IMR-90 (cell line): ENCODE results near the gene NCLN. TPM values are rescaled to one million over a fixed set of nuclear protein-coding genes. Genes with fewer than 3 reads are reported as not detected.

ENCODE experiments used
- ATAC-seq: fragments of 200-7000 bp; cut with Tn5 transposase; 2 replicates; pipeline ENCODE4 v1.9.1; 2020; ENCODE audit warnings: low read depth, mild to moderate bottlenecking, moderate library complexity
- BruUV-seq: library from RNA; stranded (reverse); fragments of 400-500 nt; replicated peaks from 2 replicates; lab custom pipeline; 2021; lab: Mats Ljungman, UMichigan
- CTCF ChIA-PET: fragments of 300-600 bp; formaldehyde crosslinking; extraction: SDS; loops from one replicate; lab custom pipeline; 2021; ENCODE audit warnings: antibody characterized with exemption; lab: Yijun Ruan, JAX
- POLR2A ChIA-PET: fragments of 300-600 bp; sonication (Branson Sonifier 250); formaldehyde crosslinking; loops from one replicate; lab custom pipeline; 2022; ENCODE audit warnings: antibody characterized with exemption; ENCODE audit not compliant: unreplicated experiment; lab: Charles Lee
- DNase-seq: peaks from one replicate; pipeline ENCODE4 v3.0.0; 2013
- H2AFZ ChIP-seq: replicated peaks from 2 replicates; pipeline ENCODE3; 2013; ENCODE audit warnings: low read length, mild to moderate bottlenecking; ENCODE audit not compliant: poor library complexity
- H2AK5ac ChIP-seq: 2 replicates; pipeline ENCODE4 v1.6.1; 2013; ENCODE audit warnings: low read depth, low read length, inconsistent platforms
- H2AK9ac ChIP-seq: replicated peaks from 2 replicates; pipeline ENCODE3; 2013; ENCODE audit warnings: mild to moderate bottlenecking, low read depth, low read length, moderate library complexity; ENCODE audit not compliant: poor library complexity
- H2BK120ac ChIP-seq: 2 replicates; pipeline ENCODE4 v1.6.1; 2013; ENCODE audit warnings: low read depth, low read length, inconsistent platforms
- H2BK15ac ChIP-seq: 3 replicates; pipeline ENCODE4 v1.6.1; 2013; ENCODE audit warnings: low read depth, low read length, inconsistent platforms
- H2BK20ac ChIP-seq: 2 replicates; pipeline ENCODE4 v1.6.1; 2013; ENCODE audit warnings: low read depth, mild to moderate bottlenecking, inconsistent platforms, low read length, moderate library complexity
- H2BK5ac ChIP-seq: 2 replicates; pipeline ENCODE4 v1.6.1; 2013; ENCODE audit warnings: mild to moderate bottlenecking, low read depth, low read length, inconsistent platforms; ENCODE audit not compliant: poor library complexity, severe bottlenecking
- H3K14ac ChIP-seq: replicated peaks from 2 replicates; pipeline ENCODE4 v1.6.1; 2013; ENCODE audit warnings: low read depth, low read length, inconsistent platforms
- H3K18ac ChIP-seq: 2 replicates; pipeline ENCODE4 v1.6.1; 2013; ENCODE audit warnings: low read depth, low read length, control low read depth
- H3K23ac ChIP-seq: 2 replicates; pipeline ENCODE4 v1.6.1; 2013; ENCODE audit warnings: low read depth, low read length, inconsistent platforms
- H3K27ac ChIP-seq: 2 replicates; pipeline ENCODE4 v1.5.1; 2013; ENCODE audit warnings: mild to moderate bottlenecking, control low read depth, low read length; ENCODE audit not compliant: insufficient read depth
- H3K27me3 ChIP-seq: 2 replicates; pipeline ENCODE4 v1.6.1; 2013; ENCODE audit warnings: low read length; ENCODE audit not compliant: control insufficient read depth, insufficient read depth
- H3K36me3 ChIP-seq: 2 replicates; pipeline ENCODE4 v1.6.1; 2013; ENCODE audit warnings: low read length, mixed read lengths; ENCODE audit not compliant: control insufficient read depth, insufficient read depth
- H3K4ac ChIP-seq: 2 replicates; pipeline ENCODE4 v1.6.1; 2013; ENCODE audit warnings: low read depth, low read length, inconsistent platforms
- H3K4me1 ChIP-seq: 2 replicates; pipeline ENCODE4 v1.6.1; 2013; ENCODE audit warnings: low read length, mixed read lengths; ENCODE audit not compliant: control insufficient read depth, insufficient read depth
- H3K4me2 ChIP-seq: 2 replicates; pipeline ENCODE4 v1.6.1; 2013; ENCODE audit warnings: low read depth, mild to moderate bottlenecking, control low read depth, low read length, moderate library complexity
- H3K4me3 ChIP-seq: 2 replicates; pipeline ENCODE4 v1.5.1; 2013; ENCODE audit warnings: low read depth, mild to moderate bottlenecking, control low read depth, low read length, moderate library complexity; ENCODE audit not compliant: insufficient read depth
- H3K56ac ChIP-seq: 2 replicates; pipeline ENCODE4 v1.6.1; 2013; ENCODE audit warnings: low read length, inconsistent platforms; ENCODE audit not compliant: insufficient read depth; ENCODE audit errors: extremely low read depth
- H3K79me1 ChIP-seq, 2 experiments: 2 replicates each; pipeline ENCODE4 v1.6.1; 2013; ENCODE audit warnings: low read length in 2 of 2, inconsistent platforms in 1 of 2, low read depth in 1 of 2
- H3K9ac ChIP-seq: 2 replicates; pipeline ENCODE4 v1.6.1; 2013; ENCODE audit warnings: low read depth, low read length, control low read depth
- H3K9me1 ChIP-seq: 2 replicates; pipeline ENCODE4 v1.6.1; 2013; ENCODE audit warnings: low read length, inconsistent platforms; ENCODE audit not compliant: insufficient read depth
- H3K9me3 ChIP-seq: 2 replicates; pipeline ENCODE4 v1.6.1; 2013; ENCODE audit warnings: low read length; ENCODE audit not compliant: control insufficient read depth, insufficient read depth
- H4K20me1 ChIP-seq: 2 replicates; pipeline ENCODE4 v1.6.1; 2013; ENCODE audit warnings: low read length, inconsistent platforms; ENCODE audit not compliant: insufficient read depth
- H4K5ac ChIP-seq: 2 replicates; pipeline ENCODE4 v1.6.1; 2013; ENCODE audit warnings: mild to moderate bottlenecking, low read depth, low read length, control low read depth
- H4K8ac ChIP-seq, 2 experiments: 2 replicates each; pipeline ENCODE4 v1.6.1; 2013; ENCODE audit warnings: low read depth in 2 of 2, low read length in 2 of 2, control low read depth in 1 of 2, inconsistent platforms in 1 of 2
- H4K91ac ChIP-seq: 2 replicates; pipeline ENCODE4 v1.6.1; 2013; ENCODE audit warnings: low read depth, low read length, inconsistent platforms; ENCODE audit not compliant: insufficient read depth
- BHLHE40 ChIP-seq: fragments of 150-350 bp; IDR thresholded peaks from 2 replicates; pipeline ENCODE4 v1.6.1; 2016; ENCODE audit warnings: mild to moderate bottlenecking, low read depth, low read length
- CHD1 ChIP-seq: IDR thresholded peaks from 2 replicates; pipeline ENCODE4 v1.6.1; 2012; ENCODE audit warnings: low read depth, low read length, improper control_type of control experiment
- CTCF ChIP-seq: conservative IDR thresholded peaks from 2 replicates; pipeline ENCODE4 v1.5.1; 2012; ENCODE audit warnings: mild to moderate bottlenecking, low read depth, low read length, improper control_type of control experiment
- ELK1 ChIP-seq: fragments of 150-350 bp; IDR thresholded peaks from 2 replicates; pipeline ENCODE4 v1.6.1; 2016; ENCODE audit warnings: low read depth, mild to moderate bottlenecking, low read length, moderate library complexity, borderline replicate concordance
- MXI1 ChIP-seq: IDR thresholded peaks from 2 replicates; pipeline ENCODE4 v1.6.1; 2012; ENCODE audit warnings: low read depth, mild to moderate bottlenecking, low read length, moderate library complexity, borderline replicate concordance
- NFE2L2 ChIP-seq: fragments of 150-350 bp; IDR thresholded peaks from 2 replicates; pipeline ENCODE4 v1.6.1; 2016; ENCODE audit warnings: low read depth, mild to moderate bottlenecking, low read length
- POLR2A ChIP-seq: IDR thresholded peaks from 2 replicates; pipeline ENCODE4 v1.6.1; 2012; ENCODE audit warnings: mild to moderate bottlenecking, low read depth, low read length
- RAD21 ChIP-seq: IDR thresholded peaks from 2 replicates; pipeline ENCODE4 v1.6.1; 2012; ENCODE audit warnings: low read length, improper control_type of control experiment
- RFX5 ChIP-seq: IDR thresholded peaks from 2 replicates; pipeline ENCODE4 v1.8.0; 2012; ENCODE audit warnings: low read depth, mild to moderate bottlenecking, low read length, moderate library complexity
- SMC3 ChIP-seq: fragments of 150-350 bp; IDR thresholded peaks from 2 replicates; pipeline ENCODE4 v1.6.1; 2016; ENCODE audit warnings: low read depth, mild to moderate bottlenecking, antibody characterized with exemption, low read length, moderate library complexity
- WGBS, 2 experiments: methylation state at CpG; one replicate each; pipeline versions ENCODE4 v1.1.5 to v1.1.7; 2013; ENCODE audit warnings: missing lambda C conversion rate in 2 of 2; ENCODE audit not compliant: insufficient read length in 1 of 2; ENCODE audit errors: extremely low coverage in 2 of 2; 5-methylcytosine and 5-hydroxymethylcytosine counted together
- dilution Hi-C: fragments of 300-500 bp; cut with HindIII; formaldehyde crosslinking; loops from one replicate; pipeline ENCODE4 v1.14.3; 2018; ENCODE audit warnings: low sequenced_read_pairs; ENCODE audit not compliant: unreplicated experiment
- in situ Hi-C: fragments of 300-500 bp; cut with MboI; formaldehyde crosslinking; loops from 3 replicates; pipeline ENCODE4 v1.14.3; 2019; ENCODE audit warnings: low sequenced_read_pairs, inconsistent platforms, mixed read lengths
- intact Hi-C: fragments of 100-400 bp; cut with micrococcal nuclease; formaldehyde crosslinking; loops from 2 replicates; pipeline ENCODE4 v1.10.0; 2022
- polyA plus RNA-seq, 3 experiments: library from polyadenylated mRNA; depleted of rRNA; stranded (reverse); fragments of >200 nt; gene quantifications; 2 replicates each; pipeline ENCODE4 v1.2.3, GENCODE V29; 2012; ENCODE audit warnings: low replicate concordance in 1 of 3
- total RNA-seq: library from RNA; depleted of rRNA; stranded (reverse); fragments of >200 nt; gene quantifications from 2 replicates; pipeline ENCODE4 v1.2.3, GENCODE V29; 2012

The NCLN gene
- total and polyA plus RNA-seq, 2 of the 4 experiments (the other 2 are of a cell fraction), result 32.8 to 90.8 TPM

- H3K79me1 ChIP-seq, result no peaks in the 10 kb centered on the region
- in situ Hi-C loops, result no loop called here
- BruUV-seq, result no TSS peak
Observed at GRCh38 chr19:3233116-3233515, 47.4 kb downstream of the NCLN start.

More at GRCh38 chr19:3233116-3233515, 47.4 kb downstream of the NCLN start:
- no peak overlapping the region for H3K9ac ChIP-seq
- H4K91ac ChIP-seq, result no peak overlapping the region
- no peak overlapping the region for H4K8ac ChIP-seq
- no peaks in the 10 kb centered on the region; the same call in 1 of the 2 replicates for H3K9me3 ChIP-seq
- no peak for TF ChIP-seq NFE2L2
- TF ChIP-seq CTCF, result no peak
- no peak for TF ChIP-seq SMC3
- TF ChIP-seq RFX5, result no peak
- TF ChIP-seq RAD21, result no peak
- TF ChIP-seq MXI1, result no peak
- no peak for TF ChIP-seq ELK1
- TF ChIP-seq BHLHE40, result no peak
- TF ChIP-seq POLR2A, result no peak
- no peak for TF ChIP-seq CHD1
- ATAC-seq (no peak), DNase-seq (no peak)
- H3K23ac ChIP-seq, result no peak overlapping the region
- no peaks in the 10 kb centered on the region for H3K9me1 ChIP-seq
- POLR2A ChIA-PET, result no interaction called here
- H2BK15ac ChIP-seq, result no peak overlapping the region
- H3K36me3 ChIP-seq, result no peaks in the 10 kb centered on the region
- CTCF ChIA-PET, result interaction anchor here (1.3 kb wide), 1 partner anchor 8 kb away, joined by 3 read pairs; the partner anchor contains the start of gene CELF5
- H4K5ac ChIP-seq, result no peak overlapping the region
- no peak overlapping the region for H3K27ac ChIP-seq
- no peak overlapping the region for H3K14ac ChIP-seq
- no peak overlapping the region for H2AK5ac ChIP-seq
- WGBS, 2 experiments, result 22% methylated on average over 1 of the region's 4 CpGs; no CpG with 5 or more reads in 1 of the 2 experiments
- no peak overlapping the region for H2AFZ ChIP-seq
- H3K4me1 ChIP-seq, result no peaks in the 10 kb centered on the region
- H3K18ac ChIP-seq, result no peak overlapping the region
- no peak overlapping the region for H2BK5ac ChIP-seq
- H2BK120ac ChIP-seq, result no peak overlapping the region
- dilution Hi-C loops (no loop called here), intact Hi-C loops (no loop called here)
- no peak overlapping the region for H2BK20ac ChIP-seq
- no peak overlapping the region for H3K4ac ChIP-seq
- no peak overlapping the region for H3K56ac ChIP-seq
- H4K20me1 ChIP-seq, result no peaks in the 10 kb centered on the region
- no peak overlapping the region for H3K4me2 ChIP-seq
- peaks cover 28% of the 10 kb centered on the region for H3K27me3 ChIP-seq
- no peak overlapping the region for H3K4me3 ChIP-seq
- no peak overlapping the region for H2AK9ac ChIP-seq
